ENCODE data around the gene NECAB2. TPM values are rescaled to one million over a fixed set of nuclear protein-coding genes. Genes with fewer than 3 reads are reported as not detected.

The NECAB2 gene
- total and polyA plus RNA-seq, 2 experiments from 2014 or later, result 1.6 to 5.1 TPM

- Histone ChIP-seq H3K36me3 (ENCODE audit: insufficient read depth) (no peaks in the 10 kb centered on the region), H3K27ac (ENCODE audit: low read depth) (no peak overlapping the region), H3K27me3 (ENCODE audit: insufficient read depth) (no peaks in the 10 kb centered on the region), H4K20me1 (replicated peaks; ENCODE audit: insufficient read depth) (no peaks in the 10 kb centered on the region), H3K4me1 (ENCODE audit: insufficient read depth) (no peaks in the 10 kb centered on the region), H3K9me2 (ENCODE audit: insufficient read depth) (no peaks in the 10 kb centered on the region), H3F3A (replicated peaks; ENCODE audit: low read depth) (no peaks in the 10 kb centered on the region), H2AFZ (no peak overlapping the region), H3K4me3 (no peak overlapping the region), H3K4me2 (no peak overlapping the region), H3K79me2 (replicated peaks; ENCODE audit: insufficient read depth) (no peaks in the 10 kb centered on the region)
- H3K27me3 Mint-ChIP-seq (ENCODE audit: insufficient read depth, low read depth, poor library complexity), result peaks cover 8% of the 10 kb centered on the region
- H3K4me1 Mint-ChIP-seq, result no peaks in the 10 kb centered on the region
- DNase-seq (ENCODE audit: low spot score), result no peak
- TF ChIP-seq POLR2AphosphoS5 (IDR thresholded peaks at IDR 0.05; ENCODE audit: low read depth) (no peak), EZH2 (IDR thresholded peaks at IDR 0.05; ENCODE audit: low read depth, unreplicated experiment) (no peak), CREB1 (CRISPR knock-in tag; IDR thresholded peaks at IDR 0.05; ENCODE audit: low read depth) (no peak), JUNB (IDR thresholded peaks at IDR 0.05; ENCODE audit: unreplicated experiment) (no peak), ZNF462 (CRISPR knock-in tag; IDR thresholded peaks at IDR 0.05) (no peak), ZNF114 (CRISPR knock-in tag; IDR thresholded peaks at IDR 0.05) (no peak), ZNF331 (CRISPR knock-in tag; IDR thresholded peaks at IDR 0.05; ENCODE audit: low read depth) (no peak), ETS1 (IDR thresholded peaks at IDR 0.05) (no peak), CTCF (conservative IDR thresholded peaks at IDR 0.05; ENCODE audit: low read depth in 2 of 2) (no peak), EZH2phosphoT487 (IDR thresholded peaks at IDR 0.05; ENCODE audit: unreplicated experiment) (no peak), REST (IDR thresholded peaks at IDR 0.05; ENCODE audit: unreplicated experiment) (no peak), STAT1 (IDR thresholded peaks at IDR 0.05; ENCODE audit: unreplicated experiment) (no peak)
- H3K27ac Mint-ChIP-seq, result no peak overlapping the region
- no peaks in the 10 kb centered on the region for H3K36me3 Mint-ChIP-seq (ENCODE audit: low read depth)
- no peaks in the 10 kb centered on the region for H3K9me3 Mint-ChIP-seq
- no peak for ATAC-seq
- H3K4me3 Mint-ChIP-seq, result no peak overlapping the region
Measured at GRCh38 chr16:84007520-84007919, 39.5 kb downstream of the NECAB2 start.

Data from GM23338 (cell line).